ENCODE data around the gene DCANP1.

- TF ChIP-seq POLR2A (IDR thresholded peaks at IDR 0.05; ENCODE audit: low read length) (no peak), GATA1 (IDR thresholded peaks at IDR 0.05; ENCODE audit: low read depth, low read length) (no peak)
Observed at GRCh38 chr5:135451581-135452320, 4.6 kb upstream of the DCANP1 start.

Measured in erythroblast (primary cell).